ENCODE results near the gene GOLGB1.

GOLGB1 gene

DNA sequence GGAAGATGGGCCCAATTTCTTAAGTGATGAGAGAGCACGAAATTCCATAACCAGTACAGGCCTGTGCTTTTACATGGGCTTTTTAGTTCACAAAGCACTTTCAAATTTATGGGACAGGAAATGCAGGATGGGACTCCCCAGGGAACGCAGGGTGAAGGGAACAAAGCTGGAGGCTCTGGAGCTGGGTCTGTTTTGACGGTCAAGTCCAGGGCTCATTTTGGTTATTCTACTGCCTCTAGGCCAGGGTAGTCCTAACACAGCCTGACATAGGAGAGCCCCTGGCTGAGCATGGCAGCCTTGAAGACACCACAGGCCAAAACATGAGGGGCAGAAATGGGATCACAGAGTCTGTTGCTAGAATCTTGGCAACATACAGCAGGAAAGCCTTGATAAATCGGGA lies 122.3 kb downstream of the GOLGB1 start:
- no peak for DNase-seq

DNA sequence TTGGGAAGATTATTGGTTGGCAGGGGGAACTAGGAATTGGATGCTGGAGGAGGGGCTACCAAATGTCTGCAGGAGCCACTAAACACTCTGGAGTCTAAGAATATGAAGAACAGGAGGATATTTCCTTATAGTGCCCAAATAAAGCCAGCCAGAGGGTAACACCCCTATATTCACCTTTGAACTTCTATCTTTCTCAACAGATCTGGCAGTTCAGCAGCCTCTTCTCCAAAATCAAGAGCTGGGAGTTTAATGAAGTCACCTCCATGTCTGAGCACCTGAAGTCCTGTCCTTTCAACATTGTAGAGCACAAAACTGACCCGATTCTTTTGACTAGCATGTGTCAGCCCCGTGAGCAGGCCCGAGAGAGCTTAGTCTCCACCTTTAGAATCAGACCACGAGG lies 123.0 kb downstream of the GOLGB1 start:
- DNase-seq: no peak

DNA sequence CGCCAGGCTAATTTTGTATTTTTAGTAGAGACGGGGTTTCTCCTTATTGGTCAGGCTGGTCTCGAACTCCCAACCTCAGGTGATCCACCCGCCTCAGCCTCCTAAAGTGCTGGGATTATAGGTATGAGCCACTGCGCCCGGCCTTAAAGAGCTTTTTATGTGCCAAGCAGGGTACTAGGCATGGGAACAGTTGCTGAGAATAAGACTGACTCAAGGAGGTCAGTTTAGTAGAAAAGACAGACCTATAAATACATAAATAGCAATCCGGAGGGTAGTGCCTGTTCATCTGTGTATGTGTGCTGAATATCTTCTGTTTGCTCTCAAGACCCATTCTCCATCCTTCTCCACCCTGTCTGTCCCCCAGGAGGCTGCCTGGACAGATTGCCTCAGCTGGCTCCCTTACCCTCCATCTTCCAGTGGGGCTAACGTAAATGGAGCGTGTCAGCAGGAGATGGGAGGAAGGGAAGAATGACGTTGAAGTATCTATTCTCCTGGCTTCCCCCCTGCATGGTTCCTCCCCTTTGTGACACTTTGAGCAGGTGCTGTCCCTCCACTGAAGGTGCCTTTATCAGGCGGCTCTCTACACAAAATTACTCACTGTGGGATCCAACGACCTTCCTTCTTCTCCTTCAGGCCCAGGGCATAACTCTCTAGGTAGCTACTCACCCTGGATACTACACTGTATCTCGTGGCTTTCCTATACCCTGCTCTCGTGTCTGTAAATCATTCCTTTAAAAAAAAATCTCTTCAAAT lies 125.2 kb downstream of the GOLGB1 start:
- DNase-seq: no peak

DNA sequence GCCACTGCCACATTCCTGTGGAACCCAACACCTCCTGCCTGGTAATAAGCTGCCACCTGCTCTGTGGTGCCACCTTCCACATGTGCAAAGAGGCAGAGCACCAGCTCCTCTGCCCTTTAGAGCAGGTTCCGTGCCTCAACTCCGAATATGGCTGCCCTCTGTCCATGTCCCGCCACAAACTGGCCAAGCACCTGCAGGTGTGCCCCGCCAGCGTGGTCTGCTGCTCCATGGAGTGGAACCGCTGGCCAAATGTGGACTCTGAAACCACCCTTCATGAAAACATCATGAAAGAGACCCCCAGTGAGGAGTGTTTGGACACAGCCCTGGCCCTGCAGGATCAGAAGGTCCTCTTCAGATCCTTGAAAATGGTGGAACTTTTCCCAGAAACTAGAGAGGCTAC lies 128.1 kb downstream of the GOLGB1 start:
- DNase-seq: no peak

DNA sequence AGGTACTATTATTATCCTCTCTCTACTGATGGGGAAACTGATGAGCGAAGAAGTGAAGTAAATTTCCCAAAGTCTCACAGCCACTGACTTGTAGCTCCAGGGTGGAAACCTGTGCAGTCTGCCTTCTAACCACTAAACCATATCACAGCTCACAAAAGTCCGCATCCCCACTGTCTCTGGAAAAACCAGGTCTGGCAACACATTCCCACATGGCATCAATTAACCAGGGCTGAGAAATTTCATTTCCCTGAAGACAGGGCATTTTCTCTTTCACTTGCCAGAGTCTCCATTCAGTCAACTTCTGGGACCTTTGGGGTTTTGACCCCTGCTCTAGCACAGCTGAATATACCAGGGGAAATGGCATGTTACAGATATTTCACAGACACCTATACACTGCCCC lies 129.8 kb downstream of the GOLGB1 start:
- DNase-seq: no peak

All from RPMI8226 (cell line).